Retinal pigment epithelial cell (primary cell): ENCODE results near the gene CD99L2.

ENCODE experiments used
- DNase-seq: peaks from one replicate; pipeline ENCODE4 v3.0.0-alpha.2; 2010; ENCODE audit warnings: low read depth
- H3K4me3 ChIP-seq: 2 replicates; pipeline ENCODE4 v1.5.1; 2011; ENCODE audit warnings: mild to moderate bottlenecking, low read length, control low read depth, moderate library complexity
- TF ChIP-seq, protein P1 (sequence below): conservative IDR thresholded peaks from 2 replicates; pipeline ENCODE4 v1.5.1; 2011; ENCODE audit warnings: low read depth, low read length, control low read depth, inconsistent platforms

The CD99L2 gene

DNA sequence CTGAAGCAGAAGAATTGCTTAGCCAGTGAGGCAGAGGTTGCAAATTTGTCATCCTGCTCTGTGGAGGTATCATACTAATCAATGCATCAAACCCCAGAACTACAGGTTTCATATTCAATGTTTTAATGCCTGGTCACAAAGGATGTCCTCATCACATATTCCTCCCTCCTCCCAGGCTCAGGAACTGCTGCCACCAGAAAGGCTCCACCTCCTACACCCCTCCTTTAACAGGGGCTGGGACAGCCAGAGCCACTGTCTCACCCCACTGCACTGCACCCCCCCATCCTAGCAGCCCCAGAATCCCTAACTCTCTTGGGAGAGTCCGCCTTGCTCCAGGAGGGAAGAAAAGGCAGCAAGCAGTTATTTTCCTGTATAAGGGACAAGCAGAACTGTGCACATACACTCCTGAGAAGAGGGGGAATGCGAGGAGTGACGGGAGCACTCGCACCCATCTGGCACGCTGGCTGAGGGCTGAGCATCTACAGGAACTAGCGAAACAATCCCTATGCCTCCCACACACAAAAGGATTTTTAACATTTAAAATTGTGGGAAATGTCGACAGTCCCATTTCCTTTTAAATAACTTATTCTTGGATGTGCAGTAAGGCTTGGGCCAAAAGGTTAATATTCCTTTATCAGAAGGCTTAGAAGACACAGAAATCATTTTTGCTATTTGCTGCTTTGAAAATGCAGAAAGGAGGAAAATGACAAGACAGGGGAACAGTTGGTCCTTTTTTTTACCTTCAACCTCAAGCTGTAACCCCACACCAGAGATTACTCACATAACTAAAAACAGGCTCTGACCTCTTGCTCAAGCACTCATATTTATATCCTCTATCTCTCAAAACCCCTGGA, 27.8 kb downstream of the CD99L2 start:
- no peak overlapping the region for H3K4me3 ChIP-seq
- DNase-seq: no peak
- TF ChIP-seq, protein P1, sequence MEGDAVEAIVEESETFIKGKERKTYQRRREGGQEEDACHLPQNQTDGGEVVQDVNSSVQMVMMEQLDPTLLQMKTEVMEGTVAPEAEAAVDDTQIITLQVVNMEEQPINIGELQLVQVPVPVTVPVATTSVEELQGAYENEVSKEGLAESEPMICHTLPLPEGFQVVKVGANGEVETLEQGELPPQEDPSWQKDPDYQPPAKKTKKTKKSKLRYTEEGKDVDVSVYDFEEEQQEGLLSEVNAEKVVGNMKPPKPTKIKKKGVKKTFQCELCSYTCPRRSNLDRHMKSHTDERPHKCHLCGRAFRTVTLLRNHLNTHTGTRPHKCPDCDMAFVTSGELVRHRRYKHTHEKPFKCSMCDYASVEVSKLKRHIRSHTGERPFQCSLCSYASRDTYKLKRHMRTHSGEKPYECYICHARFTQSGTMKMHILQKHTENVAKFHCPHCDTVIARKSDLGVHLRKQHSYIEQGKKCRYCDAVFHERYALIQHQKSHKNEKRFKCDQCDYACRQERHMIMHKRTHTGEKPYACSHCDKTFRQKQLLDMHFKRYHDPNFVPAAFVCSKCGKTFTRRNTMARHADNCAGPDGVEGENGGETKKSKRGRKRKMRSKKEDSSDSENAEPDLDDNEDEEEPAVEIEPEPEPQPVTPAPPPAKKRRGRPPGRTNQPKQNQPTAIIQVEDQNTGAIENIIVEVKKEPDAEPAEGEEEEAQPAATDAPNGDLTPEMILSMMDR: no peak

DNA sequence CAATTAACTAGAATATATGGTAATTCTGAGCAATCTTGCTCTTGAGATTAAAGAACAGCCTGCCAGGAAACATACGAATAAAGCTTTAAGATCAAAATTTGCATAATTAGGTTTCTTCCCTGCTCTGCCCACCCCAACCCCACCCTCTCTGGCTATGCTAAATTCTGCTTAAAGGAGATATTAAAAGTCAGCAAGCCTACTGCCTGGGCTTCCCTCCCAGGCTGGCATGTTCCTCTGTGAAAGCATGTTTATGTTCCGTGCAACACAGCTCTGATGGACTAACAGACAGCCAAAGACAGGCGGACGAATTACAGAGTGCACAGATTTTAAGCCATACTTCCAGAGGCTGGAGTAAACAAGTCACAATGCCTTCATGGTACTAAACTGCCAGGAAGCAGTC, 28.4 kb downstream of the CD99L2 start:
- TF ChIP-seq, protein P1: no peak
- no peak overlapping the region for H3K4me3 ChIP-seq
- no peak for DNase-seq

DNA sequence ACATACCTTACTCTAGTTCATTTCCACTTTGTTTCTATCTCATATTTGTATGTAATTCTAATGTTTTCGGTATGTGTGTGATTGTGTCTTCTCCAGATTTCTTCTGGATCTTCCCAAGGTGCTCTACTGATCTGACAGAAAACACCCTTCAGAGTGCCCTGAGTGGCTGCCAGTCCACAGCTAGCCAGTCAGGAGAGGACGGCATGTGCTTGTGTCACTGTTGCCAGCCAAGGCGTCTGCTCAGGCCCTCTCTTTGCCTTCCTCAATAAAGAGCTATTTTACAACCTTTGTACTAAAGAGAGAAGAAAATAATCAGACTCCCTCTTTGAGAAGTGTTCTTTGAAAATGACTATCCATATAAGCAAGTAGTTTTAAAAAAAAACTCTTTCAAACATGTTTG, 29.0 kb downstream of the CD99L2 start:
- H3K4me3 ChIP-seq: no peak overlapping the region
- TF ChIP-seq, protein P1: no peak
- DNase-seq: no peak

DNA sequence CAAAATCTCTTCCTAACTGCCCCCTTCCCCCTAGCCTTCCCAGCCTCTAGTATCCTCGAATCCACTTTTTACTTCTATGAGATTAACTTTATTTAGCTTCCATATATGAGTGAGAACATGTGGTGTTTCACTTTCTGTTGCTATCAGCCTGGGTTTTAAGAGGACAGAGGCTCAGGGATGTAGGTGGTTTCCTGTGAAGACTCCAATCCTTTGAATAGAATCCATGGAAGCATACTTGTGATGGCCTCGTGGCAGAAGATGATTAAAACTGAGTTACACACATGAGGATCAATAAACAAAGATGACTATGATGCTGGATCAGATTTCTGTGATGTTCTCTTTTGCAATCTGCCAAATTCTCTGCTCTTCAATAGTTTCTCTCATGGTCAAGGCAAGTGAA, 29.8 kb downstream of the CD99L2 start:
- TF ChIP-seq, protein P1: no peak

DNA sequence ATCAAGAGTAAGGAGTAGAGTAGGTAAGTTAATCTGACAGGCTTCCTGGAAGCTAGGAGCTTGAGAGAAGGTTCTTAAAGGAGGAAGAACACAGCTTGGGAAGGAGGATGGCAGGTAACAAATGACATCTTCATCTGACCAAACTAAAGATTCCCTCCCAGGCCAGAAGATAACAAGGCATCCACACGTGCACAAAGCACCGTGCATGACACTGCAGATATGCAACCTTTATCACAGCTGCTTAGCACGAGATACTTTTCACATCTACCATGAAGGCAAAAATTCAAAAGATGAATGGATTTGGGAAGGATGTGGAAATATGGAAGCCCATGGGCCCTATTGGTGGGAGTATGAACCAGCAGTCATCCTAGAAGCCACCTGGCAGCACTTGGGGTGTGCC, 34.3 kb downstream of the CD99L2 start:
- no peak overlapping the region for H3K4me3 ChIP-seq
- DNase-seq: no peak
- TF ChIP-seq, protein P1: no peak

More for the DNA sequence above, 29.8 kb downstream of the CD99L2 start:
- H3K4me3 ChIP-seq: no peak overlapping the region
- DNase-seq: no peak

DNA sequence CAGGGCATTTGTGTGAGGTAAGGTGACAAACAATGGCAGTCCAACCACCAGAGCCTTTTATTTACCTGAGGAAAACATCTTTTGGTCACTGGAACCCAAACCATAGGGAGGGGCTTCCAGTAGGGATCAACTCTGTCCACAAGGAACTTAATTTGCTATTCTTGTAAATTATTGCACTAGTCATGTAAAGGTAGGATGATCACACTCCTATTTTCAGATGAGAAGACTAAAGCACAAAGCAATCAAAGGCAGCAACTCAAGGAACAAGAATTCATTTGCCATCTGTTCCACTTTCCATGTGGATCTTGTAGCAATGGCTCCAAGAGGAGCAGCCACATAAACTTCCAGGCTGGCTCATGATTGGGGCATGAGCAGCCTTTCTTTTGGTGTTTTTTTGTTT, 35.3 kb downstream of the CD99L2 start:
- DNase-seq: no peak
- TF ChIP-seq, protein P1: no peak

DNA sequence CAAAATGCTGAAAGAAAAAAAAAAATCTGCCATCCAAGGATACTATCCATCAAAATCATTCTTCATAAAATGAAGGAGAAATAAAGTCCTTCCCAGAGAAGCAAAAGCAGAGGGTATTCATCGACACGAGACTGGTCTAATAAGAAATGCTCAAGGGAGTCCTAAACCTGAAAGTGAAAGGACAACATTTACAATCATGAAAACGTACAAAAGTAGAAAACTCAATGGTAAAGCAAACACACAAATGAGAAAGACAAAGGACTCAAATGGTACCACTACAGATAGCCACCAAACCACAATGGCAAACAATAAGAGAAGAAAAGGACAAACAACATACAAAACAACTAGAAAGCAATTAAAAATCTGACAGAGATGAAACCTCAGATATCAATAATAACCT, 41.0 kb downstream of the CD99L2 start:
- no peak overlapping the region for H3K4me3 ChIP-seq
- no peak for DNase-seq
- TF ChIP-seq, protein P1: no peak

More for the DNA sequence above, 35.3 kb downstream of the CD99L2 start:
- H3K4me3 ChIP-seq: no peak overlapping the region
